ENCODE measurements around the gene FAH.

DNA sequence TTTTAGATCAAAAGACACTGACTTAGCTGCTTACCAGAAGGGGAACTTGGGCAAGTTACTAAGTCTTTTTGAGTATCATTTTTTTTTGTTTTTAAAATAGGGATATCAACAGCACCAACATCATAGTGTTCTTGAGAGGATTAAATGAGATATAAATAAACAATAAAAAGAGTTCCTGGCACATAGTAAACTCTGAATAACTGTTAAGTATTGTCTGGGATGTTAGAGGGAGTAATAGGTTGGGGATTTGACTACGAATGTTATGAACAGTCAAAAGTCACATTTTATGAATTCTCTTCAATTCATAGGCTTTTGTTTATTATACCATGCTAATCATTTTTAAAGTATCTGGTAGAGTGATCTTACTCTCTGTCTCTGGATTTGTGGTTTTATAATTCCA, 37.8 kb upstream of the FAH start:
- TF ChIP-seq, protein P1, sequence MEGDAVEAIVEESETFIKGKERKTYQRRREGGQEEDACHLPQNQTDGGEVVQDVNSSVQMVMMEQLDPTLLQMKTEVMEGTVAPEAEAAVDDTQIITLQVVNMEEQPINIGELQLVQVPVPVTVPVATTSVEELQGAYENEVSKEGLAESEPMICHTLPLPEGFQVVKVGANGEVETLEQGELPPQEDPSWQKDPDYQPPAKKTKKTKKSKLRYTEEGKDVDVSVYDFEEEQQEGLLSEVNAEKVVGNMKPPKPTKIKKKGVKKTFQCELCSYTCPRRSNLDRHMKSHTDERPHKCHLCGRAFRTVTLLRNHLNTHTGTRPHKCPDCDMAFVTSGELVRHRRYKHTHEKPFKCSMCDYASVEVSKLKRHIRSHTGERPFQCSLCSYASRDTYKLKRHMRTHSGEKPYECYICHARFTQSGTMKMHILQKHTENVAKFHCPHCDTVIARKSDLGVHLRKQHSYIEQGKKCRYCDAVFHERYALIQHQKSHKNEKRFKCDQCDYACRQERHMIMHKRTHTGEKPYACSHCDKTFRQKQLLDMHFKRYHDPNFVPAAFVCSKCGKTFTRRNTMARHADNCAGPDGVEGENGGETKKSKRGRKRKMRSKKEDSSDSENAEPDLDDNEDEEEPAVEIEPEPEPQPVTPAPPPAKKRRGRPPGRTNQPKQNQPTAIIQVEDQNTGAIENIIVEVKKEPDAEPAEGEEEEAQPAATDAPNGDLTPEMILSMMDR (IDR thresholded peaks at IDR 0.05) = no peak
- no peak for TF ChIP-seq EZH2 (IDR thresholded peaks at IDR 0.05; ENCODE audit: borderline replicate concordance, insufficient read depth, low read depth, low read length, poor library complexity, severe bottlenecking)
